CD4-positive, alpha-beta T cell (primary cell): ENCODE data around the gene PBX4. TPM values are rescaled to one million over a fixed set of nuclear protein-coding genes. Genes with fewer than 3 reads are reported as not detected.

Experiments
- ATAC-seq: fragments of 200-7000 bp; cut with Tn5 transposase; one replicate; pipeline ENCODE4 v1.10.0; 2022; ENCODE audit warnings: mild to moderate bottlenecking; ENCODE audit not compliant: poor library complexity
- CTCF ChIA-PET: fragments of 350-600 bp; sonication (Branson Sonifier 250); formaldehyde crosslinking; loops from one replicate; lab custom pipeline; 2021; ENCODE audit warnings: antibody characterized with exemption, inconsistent platforms; lab: Charles Lee
- POLR2A ChIA-PET: fragments of 350-600 bp; sonication (Branson Sonifier 250); formaldehyde crosslinking; loops from one replicate; lab custom pipeline; 2021; ENCODE audit warnings: antibody characterized with exemption, inconsistent platforms; lab: Charles Lee
- DNase-seq, 14 experiments: peaks; one replicate each; pipeline ENCODE4 v3.0.0-alpha.2; 2013 to 2020; ENCODE audit warnings: mixed read lengths in 2 of 14
- H3K27ac ChIP-seq, 2 donors: one replicate each; pipeline versions ENCODE4 v1.5.1 to v1.7.0; 2013; ENCODE audit warnings: low read length in 2 of 2, low read depth in 1 of 2, mild to moderate bottlenecking in 1 of 2
- H3K27me3 ChIP-seq, 2 experiments: 1 replicate in 1 of 2; 2 replicates in 1 of 2; pipeline versions ENCODE4 v1.6.1 to v1.7.0; 2013; ENCODE audit warnings: low read length in 2 of 2, control low read depth in 1 of 2, mild to moderate bottlenecking in 1 of 2, moderate library complexity in 1 of 2; ENCODE audit not compliant: insufficient read depth in 2 of 2, control insufficient read depth in 1 of 2
- H3K36me3 ChIP-seq: one replicate; pipeline ENCODE4 v1.6.1; 2013; ENCODE audit warnings: low read length, control low read depth; ENCODE audit not compliant: insufficient read depth
- H3K4me1 ChIP-seq: one replicate; pipeline ENCODE4 v1.6.1; 2013; ENCODE audit warnings: low read length, control low read depth; ENCODE audit not compliant: insufficient read depth
- H3K4me3 ChIP-seq: one replicate; pipeline ENCODE4 v1.5.1; 2013; ENCODE audit warnings: mild to moderate bottlenecking, low read length, moderate library complexity
- H3K9me3 ChIP-seq, 2 experiments: 1 replicate in 1 of 2; 2 replicates in 1 of 2; pipeline versions ENCODE4 v1.6.1 to v1.7.0; 2013; ENCODE audit warnings: low read length in 2 of 2, mild to moderate bottlenecking in 2 of 2, control low read depth in 1 of 2, moderate library complexity in 1 of 2; ENCODE audit not compliant: control insufficient read depth in 1 of 2, insufficient read depth in 1 of 2
- H3K27ac Mint-ChIP-seq: one replicate; pipeline ENCODE4 v1.8.0; 2020; ENCODE audit warnings: mixed read lengths
- H3K27me3 Mint-ChIP-seq: one replicate; pipeline ENCODE4 v1.8.0; 2021; ENCODE audit warnings: mixed read lengths
- H3K36me3 Mint-ChIP-seq: one replicate; pipeline ENCODE4 v1.8.0; 2021; ENCODE audit warnings: low read depth, mixed read lengths
- H3K4me1 Mint-ChIP-seq: one replicate; pipeline ENCODE4 v1.8.0; 2021; ENCODE audit warnings: low read depth, mixed read lengths
- H3K4me3 Mint-ChIP-seq: one replicate; pipeline ENCODE4 v1.8.0; 2020; ENCODE audit warnings: mild to moderate bottlenecking, mixed read lengths
- H3K9me3 Mint-ChIP-seq: one replicate; pipeline ENCODE4 v1.8.0; 2020; ENCODE audit warnings: mixed read lengths
- intact Hi-C, 2 experiments: fragments of 100-400 bp; cut with DNase I in 1 of 2; cut with micrococcal nuclease in 1 of 2; formaldehyde crosslinking; loops; one replicate each; pipeline versions ENCODE4 v1.15.1 to v1.9.0; 2023 to 2025; cut with DNase I, micrococcal nuclease
- total RNA-seq, 174 experiments: library from RNA in 2 of 174; stranded (reverse) in 2 of 174; gene quantifications; one replicate each; pipeline ENCODE4 v1.2.3 and lab custom pipeline; 2021 to 2026
- TF ChIP-seq, protein P1 (sequence below): fragments of 200-600 bp; IDR thresholded peaks from one replicate; pipeline ENCODE4 v1.8.0; 2022; ENCODE audit warnings: antibody characterized with exemption, mild to moderate bottlenecking

Gene PBX4
- total RNA-seq, 2 experiments from 2014 or later: 50.1 to 51.8 TPM

DNA sequence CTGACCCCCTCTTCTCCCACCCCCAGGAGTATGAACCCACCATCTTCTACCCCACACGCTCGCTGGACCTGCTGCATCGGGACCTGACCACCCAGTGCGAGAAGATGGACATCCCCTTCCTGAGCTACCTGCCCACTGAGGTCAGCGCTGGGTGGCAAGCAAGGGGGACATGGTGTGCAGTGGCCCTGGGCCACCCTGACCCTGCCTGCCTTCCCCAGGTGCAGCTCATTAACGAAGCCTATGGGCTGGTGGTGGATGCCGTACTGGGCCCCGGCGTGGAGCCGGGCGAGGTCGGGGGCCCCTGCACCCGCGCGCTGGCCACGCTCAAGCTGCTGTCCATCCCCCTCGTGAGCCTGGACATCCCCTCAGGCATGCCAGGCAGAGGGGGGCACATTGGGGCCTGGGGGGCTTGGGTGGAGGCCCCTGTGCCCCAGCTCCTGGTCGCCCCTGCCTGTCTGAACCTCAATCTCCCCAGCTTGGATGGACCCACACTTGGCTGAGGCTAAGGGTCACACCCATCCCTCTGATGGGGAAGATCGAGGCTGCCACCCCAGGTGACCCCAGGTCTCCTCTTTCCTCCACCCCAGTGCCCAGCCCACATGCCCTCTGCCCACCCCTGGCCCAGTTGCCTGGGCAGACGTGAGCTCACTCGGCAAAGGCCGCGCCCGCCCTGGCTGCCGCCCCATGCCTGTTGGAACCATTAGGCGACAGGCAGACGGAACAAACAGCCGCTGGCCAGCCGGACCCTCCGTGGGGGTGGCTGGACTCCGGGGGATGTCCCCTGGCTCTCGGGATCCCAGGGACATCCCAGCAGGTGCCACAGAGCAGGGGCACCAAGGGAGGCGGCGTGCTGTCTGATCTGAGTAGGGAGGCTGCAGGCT, 82.9 kb downstream of the PBX4 start:
- CTCF ChIA-PET: interaction anchor here (1.4 kb wide), 1 partner anchor 108 kb away, joined by 4 read pairs; the partner anchor contains the start of gene GMIP

DNA sequence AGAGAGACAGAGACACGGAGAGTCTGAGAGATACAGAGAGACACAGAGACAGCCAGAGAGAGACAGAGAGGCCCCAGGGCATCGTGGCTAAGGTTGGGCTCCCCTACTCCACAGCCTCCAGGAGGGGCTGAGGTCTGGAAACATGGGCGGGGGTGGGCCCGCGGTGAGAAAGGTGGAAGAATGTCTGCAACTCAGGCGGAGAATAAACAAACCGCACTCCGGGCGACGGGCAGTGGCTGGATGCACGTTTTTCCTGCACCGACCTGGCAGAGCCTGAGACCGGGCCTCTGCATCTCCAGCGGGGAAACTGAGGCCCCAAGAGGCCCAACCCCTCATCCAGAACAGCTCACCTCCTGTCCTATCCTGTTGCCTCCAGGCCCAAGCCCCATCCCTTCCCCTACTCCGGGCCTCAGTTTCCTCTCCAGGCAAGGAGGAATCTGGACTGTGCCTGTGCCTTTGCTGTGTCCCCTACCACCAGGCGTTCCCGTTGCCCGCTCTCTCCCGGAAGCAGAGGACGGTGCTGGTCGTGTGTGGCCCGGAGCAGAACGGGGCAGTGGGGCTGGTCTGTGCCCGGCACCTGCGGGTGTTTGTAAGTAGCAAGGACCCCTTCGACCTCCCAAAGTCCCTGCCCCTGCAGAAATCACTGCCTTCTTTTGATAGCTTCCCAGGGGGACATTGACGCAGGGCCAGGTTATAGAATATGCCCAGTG, 83.8 kb downstream of the PBX4 start:
- peaks cover 12% of the 10 kb centered on the region for H3K36me3 Mint-ChIP-seq
- TF ChIP-seq, protein P1, sequence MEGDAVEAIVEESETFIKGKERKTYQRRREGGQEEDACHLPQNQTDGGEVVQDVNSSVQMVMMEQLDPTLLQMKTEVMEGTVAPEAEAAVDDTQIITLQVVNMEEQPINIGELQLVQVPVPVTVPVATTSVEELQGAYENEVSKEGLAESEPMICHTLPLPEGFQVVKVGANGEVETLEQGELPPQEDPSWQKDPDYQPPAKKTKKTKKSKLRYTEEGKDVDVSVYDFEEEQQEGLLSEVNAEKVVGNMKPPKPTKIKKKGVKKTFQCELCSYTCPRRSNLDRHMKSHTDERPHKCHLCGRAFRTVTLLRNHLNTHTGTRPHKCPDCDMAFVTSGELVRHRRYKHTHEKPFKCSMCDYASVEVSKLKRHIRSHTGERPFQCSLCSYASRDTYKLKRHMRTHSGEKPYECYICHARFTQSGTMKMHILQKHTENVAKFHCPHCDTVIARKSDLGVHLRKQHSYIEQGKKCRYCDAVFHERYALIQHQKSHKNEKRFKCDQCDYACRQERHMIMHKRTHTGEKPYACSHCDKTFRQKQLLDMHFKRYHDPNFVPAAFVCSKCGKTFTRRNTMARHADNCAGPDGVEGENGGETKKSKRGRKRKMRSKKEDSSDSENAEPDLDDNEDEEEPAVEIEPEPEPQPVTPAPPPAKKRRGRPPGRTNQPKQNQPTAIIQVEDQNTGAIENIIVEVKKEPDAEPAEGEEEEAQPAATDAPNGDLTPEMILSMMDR: no peak
- H3K27ac Mint-ChIP-seq: no peak overlapping the region
- peaks cover 0 to 3% of the 10 kb centered on the region in 2 experiments for H3K9me3 ChIP-seq
- H3K4me3 ChIP-seq: no peak overlapping the region
- no peaks in the 10 kb centered on the region for H3K27me3 Mint-ChIP-seq
- intact Hi-C loops: loop anchor here in 1 of 2 experiments (5.0 kb wide), 4 partner anchors 58 to 213 kb away; partner anchors contain the start of gene LPAR2
- ATAC-seq (no peak), DNase-seq (no peak)
- H3K4me1 Mint-ChIP-seq: peaks cover 36% of the 10 kb centered on the region
- no peaks in the 10 kb centered on the region for H3K9me3 Mint-ChIP-seq
- CTCF ChIA-PET: interaction anchor here (1.4 kb wide), 1 partner anchor 109 kb away, joined by 4 read pairs; the partner anchor contains the start of gene GMIP
- POLR2A ChIA-PET: interaction anchor here (0.6 kb wide), 1 partner anchor 334 kb away, joined by 3 read pairs; no protein-coding TSS in a partner anchor
- peaks cover 4% of the 10 kb centered on the region for H3K36me3 ChIP-seq
- peaks cover 34% of the 10 kb centered on the region for H3K4me1 ChIP-seq
- no peak overlapping the region for H3K27ac ChIP-seq
- no peak overlapping the region for H3K4me3 Mint-ChIP-seq
- no peaks in the 10 kb centered on the region for H3K27me3 ChIP-seq

More for the DNA sequence above, 82.9 kb downstream of the PBX4 start:
- ATAC-seq: no peak
- Mint-ChIP-seq H3K27ac (peak overlapping the region; percentile 42), H3K36me3 (peaks cover 12% of the 10 kb centered on the region), H3K4me1 (peaks cover 38% of the 10 kb centered on the region), H3K27me3 (no peaks in the 10 kb centered on the region), H3K9me3 (no peaks in the 10 kb centered on the region), H3K4me3 (no peak overlapping the region)
- H3K4me3 ChIP-seq: no peak overlapping the region
- DNase-seq: no peak
- H3K27me3 ChIP-seq: no peaks in the 10 kb centered on the region
- H3K4me1 ChIP-seq: peaks cover 37% of the 10 kb centered on the region
- TF ChIP-seq, protein P1: no peak
- intact Hi-C loops: loop anchor here in 1 of 2 experiments (5.0 kb wide), 2 partner anchors 57 to 202 kb away; no protein-coding TSS in a partner anchor
- POLR2A ChIA-PET: interaction anchor here (0.6 kb wide), 1 partner anchor 334 kb away, joined by 3 read pairs; no protein-coding TSS in a partner anchor
- H3K36me3 ChIP-seq: peaks cover 1% of the 10 kb centered on the region
- no peak overlapping the region for H3K27ac ChIP-seq
- H3K9me3 ChIP-seq: peaks cover 0 to 10% of the 10 kb centered on the region in 2 experiments

DNA sequence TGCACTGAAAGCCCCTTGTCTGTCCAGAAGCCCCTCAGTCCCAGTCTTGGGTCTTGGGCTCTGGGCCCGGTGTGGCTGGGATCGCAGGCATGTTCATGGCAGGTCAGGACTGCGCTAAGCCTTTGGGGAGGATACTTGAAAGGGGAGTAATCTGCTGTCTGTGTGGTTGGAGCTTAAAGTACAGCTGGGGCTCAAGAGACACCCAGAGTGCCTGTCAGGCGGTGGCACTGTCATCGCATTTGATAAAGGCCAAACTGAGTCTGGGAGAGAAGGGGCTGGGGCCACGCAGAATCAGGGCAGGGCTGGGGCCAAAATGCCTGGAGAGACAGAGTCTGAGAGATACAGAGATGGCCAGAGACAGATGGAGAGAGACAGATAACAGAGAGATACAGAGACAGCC, 84.6 kb downstream of the PBX4 start:
- H3K27me3 Mint-ChIP-seq: no peaks in the 10 kb centered on the region
- CTCF ChIA-PET: no interaction called here
- H3K4me3 Mint-ChIP-seq: peak overlapping the region; percentile 11
- DNase-seq (no peak), ATAC-seq (no peak)
- H3K27me3 ChIP-seq: no peaks in the 10 kb centered on the region
- peaks cover 12% of the 10 kb centered on the region for H3K36me3 Mint-ChIP-seq
- H3K27ac Mint-ChIP-seq: peak overlapping the region; percentile 15
- peaks cover 33% of the 10 kb centered on the region for H3K4me1 Mint-ChIP-seq
- TF ChIP-seq, protein P1: no peak
- POLR2A ChIA-PET: no interaction called here
- H3K36me3 ChIP-seq: peaks cover 7% of the 10 kb centered on the region
- no peaks in the 10 kb centered on the region for H3K9me3 ChIP-seq
- H3K4me3 ChIP-seq: no peak overlapping the region
- H3K27ac ChIP-seq: no peak overlapping the region
- intact Hi-C loops: loop anchor here in 1 of 2 experiments (5.0 kb wide), 2 partner anchors 93 to 213 kb away; partner anchors contain the start of gene LPAR2
- peaks cover 28% of the 10 kb centered on the region for H3K4me1 ChIP-seq
- H3K9me3 Mint-ChIP-seq: no peaks in the 10 kb centered on the region
